ENCODE measurements around the gene HOXB1. TPM values are rescaled to one million over a fixed set of nuclear protein-coding genes. Genes with fewer than 3 reads are reported as not detected.
A peak's percentile ranks its signal among the peaks of the same experiment; 100 is the strongest.

HOXB1 gene
- total RNA-seq, 1 experiment from 2014 or later: not detected

GRCh38 chr17:48487221-48487620, 43.6 kb downstream of the HOXB1 start:
- no peak for TF ChIP-seq CTCF (IDR thresholded peaks at IDR 0.05; ENCODE audit: unreplicated experiment)
- H3K4me1 Mint-ChIP-seq (ENCODE audit: insufficient read depth, unreplicated experiment): peaks cover 29% of the 10 kb centered on the region
- ChIA-PET POLR2A (interaction anchor here (0.9 kb wide), 1 partner anchor 149 kb away, joined by 3 read pairs; no protein-coding TSS in a partner anchor), CTCF (interaction anchor here (0.5 to 1.0 kb wide), 7 partner anchors 10 to 958 kb away, joined by 3 to 5 read pairs (median 4); no protein-coding TSS in a partner anchor)
- H3K27me3 Mint-ChIP-seq (ENCODE audit: insufficient read depth, unreplicated experiment): no peaks in the 10 kb centered on the region
- no peaks in the 10 kb centered on the region for H3K36me3 Mint-ChIP-seq (ENCODE audit: insufficient read depth, unreplicated experiment)
- H3K4me3 Mint-ChIP-seq (ENCODE audit: unreplicated experiment): no peak overlapping the region
- H3K9me3 Mint-ChIP-seq (ENCODE audit: unreplicated experiment): no peaks in the 10 kb centered on the region
- intact Hi-C loops (cut with micrococcal nuclease): no loop called here
- no peak for DNase-seq (ENCODE audit: unreplicated experiment)
- BruUV-seq (replicated peaks): no TSS peak
- peak overlapping the region; percentile 44 for H3K27ac Mint-ChIP-seq (ENCODE audit: low read depth, unreplicated experiment)

GRCh38 chr17:48486557-48486956, 44.3 kb downstream of the HOXB1 start:
- peaks cover 31% of the 10 kb centered on the region for H3K4me1 Mint-ChIP-seq (ENCODE audit: insufficient read depth, unreplicated experiment)
- no peaks in the 10 kb centered on the region for H3K27me3 Mint-ChIP-seq (ENCODE audit: insufficient read depth, unreplicated experiment)
- peak overlapping the region; percentile 44 for H3K27ac Mint-ChIP-seq (ENCODE audit: low read depth, unreplicated experiment)
- no peaks in the 10 kb centered on the region for H3K36me3 Mint-ChIP-seq (ENCODE audit: insufficient read depth, unreplicated experiment)
- ChIA-PET CTCF (interaction anchor here (0.5 to 1.0 kb wide), 6 partner anchors 9 to 958 kb away, joined by 3 to 5 read pairs (median 4); no protein-coding TSS in a partner anchor), POLR2A (interaction anchor here (0.9 kb wide), 1 partner anchor 149 kb away, joined by 3 read pairs; no protein-coding TSS in a partner anchor)
- BruUV-seq (replicated peaks): no TSS peak
- no peaks in the 10 kb centered on the region for H3K9me3 Mint-ChIP-seq (ENCODE audit: unreplicated experiment)
- TF ChIP-seq CTCF (IDR thresholded peaks at IDR 0.05; ENCODE audit: unreplicated experiment): no peak
- intact Hi-C loops (cut with micrococcal nuclease): no loop called here
- no peak overlapping the region for H3K4me3 Mint-ChIP-seq (ENCODE audit: unreplicated experiment)
- DNase-seq (ENCODE audit: unreplicated experiment): peak; percentile 80

- peaks cover 31% of the 10 kb centered on the region for H3K4me1 Mint-ChIP-seq (ENCODE audit: insufficient read depth, unreplicated experiment)
- TF ChIP-seq CTCF (IDR thresholded peaks at IDR 0.05; ENCODE audit: unreplicated experiment): no peak
- no peaks in the 10 kb centered on the region for H3K9me3 Mint-ChIP-seq (ENCODE audit: unreplicated experiment)
- no peak overlapping the region for H3K27ac Mint-ChIP-seq (ENCODE audit: low read depth, unreplicated experiment)
- CTCF ChIA-PET: no interaction called here
- peak; percentile 45 for DNase-seq (ENCODE audit: unreplicated experiment)
- no TSS peak for BruUV-seq (replicated peaks)
- POLR2A ChIA-PET: no interaction called here
- H3K36me3 Mint-ChIP-seq (ENCODE audit: insufficient read depth, unreplicated experiment): no peaks in the 10 kb centered on the region
- H3K4me3 Mint-ChIP-seq (ENCODE audit: unreplicated experiment): no peak overlapping the region
- intact Hi-C loops (cut with micrococcal nuclease): no loop called here
- H3K27me3 Mint-ChIP-seq (ENCODE audit: insufficient read depth, unreplicated experiment): no peaks in the 10 kb centered on the region
These were observed 46.0 kb downstream of the HOXB1 start for GRCh38 chr17:48484850-48485249.

- DNase-seq (ENCODE audit: unreplicated experiment): no peak
- TF ChIP-seq CTCF (IDR thresholded peaks at IDR 0.05; ENCODE audit: unreplicated experiment): no peak
- H3K9me3 Mint-ChIP-seq (ENCODE audit: unreplicated experiment): no peaks in the 10 kb centered on the region
- intact Hi-C loops (cut with micrococcal nuclease): no loop called here
- H3K27ac Mint-ChIP-seq (ENCODE audit: low read depth, unreplicated experiment): peak overlapping the region; percentile 33
- ChIA-PET POLR2A (no interaction called here), CTCF (interaction anchor here (0.6 kb wide), 2 partner anchors 12 to 549 kb away, joined by 3 read pairs; no protein-coding TSS in a partner anchor)
- peaks cover 31% of the 10 kb centered on the region for H3K4me1 Mint-ChIP-seq (ENCODE audit: insufficient read depth, unreplicated experiment)
- H3K27me3 Mint-ChIP-seq (ENCODE audit: insufficient read depth, unreplicated experiment): no peaks in the 10 kb centered on the region
- no peak overlapping the region for H3K4me3 Mint-ChIP-seq (ENCODE audit: unreplicated experiment)
- no TSS peak for BruUV-seq (replicated peaks)
- H3K36me3 Mint-ChIP-seq (ENCODE audit: insufficient read depth, unreplicated experiment): no peaks in the 10 kb centered on the region
These were observed 46.6 kb downstream of the HOXB1 start for GRCh38 chr17:48484256-48484655.

Measured in MCF 10A (cell line).